Pons (tissue), 1 donor: ENCODE measurements around the gene TIMM17A.
"Not testable (repeated sequence)": the region's sequence is repeated elsewhere in the genome, so short reads cannot be mapped to it uniquely, and the experiment has no call there.

ENCODE experiments used
- DNase-seq: peaks from one replicate; pipeline ENCODE4 v3.0.0-alpha.2; 2016; ENCODE audit warnings: low spot score

TIMM17A gene

DNA sequence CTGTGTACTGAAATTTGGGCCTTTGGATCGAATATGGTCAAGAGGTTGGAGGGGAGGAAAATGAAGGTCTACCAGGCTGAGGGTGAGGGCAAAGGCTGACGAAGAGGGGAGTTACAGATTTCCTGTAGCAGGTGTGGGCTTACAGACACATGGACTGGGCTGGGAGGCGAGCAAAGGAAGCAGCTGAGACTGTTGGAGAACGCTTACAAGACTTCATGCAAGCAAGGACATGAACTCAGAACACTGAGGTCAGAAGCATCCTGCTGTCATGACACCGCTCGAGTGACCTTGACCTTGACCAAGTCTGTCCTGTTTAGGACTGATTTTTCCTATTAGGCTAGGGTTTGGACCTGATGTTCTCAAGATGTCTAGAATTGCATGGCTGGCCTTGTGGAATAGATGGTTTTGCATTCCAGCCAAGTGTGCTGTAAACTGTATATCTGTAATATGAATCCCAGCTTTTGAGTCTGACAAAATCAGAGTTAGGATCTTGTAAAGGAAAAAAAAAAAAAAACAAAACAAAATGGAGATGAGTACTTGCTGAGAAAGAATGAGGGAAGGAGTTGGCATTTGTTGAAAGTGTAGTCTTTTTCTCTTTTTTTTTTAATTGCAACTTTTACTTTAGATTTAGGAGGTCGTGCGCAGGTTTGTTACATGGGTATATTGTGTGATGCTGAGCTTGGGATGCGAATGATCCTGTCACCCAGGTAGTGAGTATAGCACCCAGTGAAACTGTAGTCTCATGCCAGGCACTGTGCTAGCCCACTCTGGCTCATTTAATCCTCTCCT lies 60.9 kb downstream of the TIMM17A start:
- no peak for DNase-seq

DNA sequence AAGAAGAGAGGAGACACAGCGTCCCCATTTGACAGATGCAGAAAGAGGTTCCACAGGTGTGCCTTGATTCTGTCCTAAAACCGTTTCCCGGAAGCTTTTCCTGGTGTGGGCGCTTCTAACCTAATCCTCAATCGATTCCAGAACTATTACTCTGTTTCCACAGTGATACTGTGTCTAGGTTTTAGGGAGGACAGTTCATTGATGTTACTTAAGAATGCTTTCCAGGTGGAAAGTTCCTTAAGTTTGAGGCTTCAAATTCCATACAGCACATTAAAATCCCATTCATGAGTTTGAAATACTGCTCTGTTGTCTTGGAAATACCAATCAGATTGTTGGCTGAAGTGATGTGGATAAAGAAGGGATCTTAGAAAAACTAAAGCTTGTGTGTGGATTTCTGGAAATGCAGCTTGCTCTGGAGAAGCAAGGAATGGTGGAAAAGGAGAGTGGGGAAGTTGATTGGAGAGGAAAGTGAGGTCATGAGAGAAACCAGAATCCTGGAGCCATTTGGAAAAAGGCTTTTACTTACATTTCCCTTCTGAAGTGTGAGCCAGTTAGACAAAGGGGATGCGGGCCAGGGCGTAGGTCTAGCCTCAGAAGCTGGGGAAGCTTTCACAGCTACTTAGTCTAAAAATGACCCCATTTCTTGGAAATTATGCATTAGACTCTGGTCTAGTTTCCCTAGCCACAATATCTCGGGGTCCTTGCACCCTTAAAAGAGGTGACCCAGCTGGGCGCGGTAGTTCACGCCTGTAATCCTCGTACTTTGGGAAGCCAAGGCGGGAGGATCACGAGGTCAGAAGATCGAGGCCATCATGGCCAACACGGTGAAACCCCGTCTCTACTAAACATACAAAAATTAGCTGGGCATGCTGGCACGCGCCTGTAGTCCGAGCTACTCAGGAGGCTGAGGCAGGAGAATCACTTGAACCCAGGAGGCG lies 61.8 kb downstream of the TIMM17A start:
- DNase-seq, result no peak

DNA sequence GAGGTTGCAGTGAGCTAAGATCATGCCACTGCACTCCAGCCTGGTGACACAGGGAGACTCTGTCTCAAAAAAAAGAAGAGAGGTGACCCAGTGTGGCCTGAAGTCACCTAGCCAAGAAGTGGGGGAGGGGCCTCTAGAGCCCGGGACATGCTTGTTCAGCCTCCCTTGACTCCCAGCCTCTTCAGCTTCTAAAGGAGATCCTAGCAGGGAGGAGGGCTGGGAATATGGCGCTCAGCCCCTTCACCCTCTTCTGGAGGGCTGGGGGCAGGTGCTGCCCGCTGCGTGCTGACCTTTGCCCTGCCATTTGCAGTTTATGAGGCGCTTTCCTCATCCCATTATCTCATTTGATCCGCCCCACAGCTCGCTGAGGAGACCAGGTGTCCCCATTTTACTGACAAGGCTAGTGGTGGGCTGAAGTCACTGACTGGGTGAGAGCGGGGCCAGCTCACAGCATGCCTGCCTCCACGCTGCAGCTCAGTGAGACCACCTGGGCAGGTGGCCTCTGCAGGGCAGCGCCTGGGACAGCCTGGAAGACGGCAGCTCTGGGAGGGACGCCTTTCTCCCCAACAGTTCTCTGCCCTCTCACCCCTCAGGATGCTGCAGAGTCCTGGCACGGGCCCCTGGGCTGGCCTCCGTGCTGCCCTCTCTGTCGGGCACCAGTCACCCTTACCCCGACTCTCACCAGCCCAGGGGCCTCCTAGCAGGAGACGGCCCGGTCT lies 62.6 kb downstream of the TIMM17A start:
- no peak for DNase-seq

DNA sequence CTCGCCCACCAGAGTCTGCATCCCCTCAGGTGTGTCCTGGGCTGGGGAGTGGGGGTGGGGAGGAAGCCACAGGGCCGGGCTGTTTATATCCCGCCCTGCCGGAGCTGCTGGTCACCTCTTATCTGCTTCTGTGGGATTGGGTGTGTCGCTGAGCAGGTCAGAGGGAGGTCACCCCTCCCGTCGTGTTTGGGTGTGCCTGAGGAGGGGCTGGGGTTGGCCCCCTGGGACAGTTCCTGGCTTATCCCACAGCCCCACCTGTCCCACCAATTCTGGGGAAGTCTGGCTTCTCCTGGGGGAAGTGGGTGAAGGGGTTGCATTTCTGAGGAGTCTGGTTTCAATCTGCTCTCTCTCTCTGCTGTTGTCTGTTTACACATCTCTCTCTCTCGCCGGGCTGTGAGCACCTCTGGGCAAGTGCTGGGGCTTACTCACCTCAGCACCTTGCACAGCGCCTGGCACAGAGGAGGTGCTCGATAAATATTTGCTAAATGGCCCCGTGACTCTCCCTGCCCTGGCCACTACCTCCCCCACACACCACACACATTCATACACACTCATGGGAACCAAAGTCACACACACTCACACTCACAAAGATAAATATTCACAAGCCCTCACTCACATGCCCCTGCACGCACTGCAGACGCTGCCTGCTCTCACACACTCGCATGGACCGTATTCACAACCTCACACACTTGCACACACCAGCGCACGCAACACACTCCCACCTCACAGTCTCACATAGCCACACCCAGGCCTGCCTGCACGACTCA lies 63.3 kb downstream of the TIMM17A start:
- no peak for DNase-seq

DNA sequence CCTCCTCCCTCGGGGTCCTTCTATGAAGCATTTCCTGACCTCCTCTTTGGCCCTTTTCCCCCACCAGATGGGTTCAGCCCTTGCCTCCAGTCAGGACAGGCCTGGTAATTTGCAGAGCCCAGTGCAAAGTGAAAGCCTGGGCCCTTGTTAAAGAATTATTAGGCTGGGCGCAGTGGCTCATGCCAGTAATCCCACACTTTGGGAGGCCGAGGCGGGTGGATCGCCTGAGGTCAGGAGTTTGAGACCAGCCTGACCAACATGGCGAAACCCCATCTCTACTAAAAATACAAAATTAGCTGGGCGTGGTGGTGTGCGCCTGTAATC lies 63.9 kb downstream of the TIMM17A start:
- DNase-seq, result not testable (repeated sequence)
